HL-60/S4 treated with retinoic acid at 250 ng/mL for 4 days and 3 days (cell line): ENCODE results near the gene DNAI4.
"Not testable (repeated sequence)": the region's sequence is repeated elsewhere in the genome, so short reads cannot be mapped to it uniquely, and the experiment has no call there.

Experiments
- in situ Hi-C: fragments of 300-500 bp; cut with MboI; formaldehyde crosslinking; loops from 2 replicates; pipeline ENCODE4 v1.7.0; 2022; ENCODE audit warnings: low sequenced_read_pairs

The DNAI4 gene, protein sequence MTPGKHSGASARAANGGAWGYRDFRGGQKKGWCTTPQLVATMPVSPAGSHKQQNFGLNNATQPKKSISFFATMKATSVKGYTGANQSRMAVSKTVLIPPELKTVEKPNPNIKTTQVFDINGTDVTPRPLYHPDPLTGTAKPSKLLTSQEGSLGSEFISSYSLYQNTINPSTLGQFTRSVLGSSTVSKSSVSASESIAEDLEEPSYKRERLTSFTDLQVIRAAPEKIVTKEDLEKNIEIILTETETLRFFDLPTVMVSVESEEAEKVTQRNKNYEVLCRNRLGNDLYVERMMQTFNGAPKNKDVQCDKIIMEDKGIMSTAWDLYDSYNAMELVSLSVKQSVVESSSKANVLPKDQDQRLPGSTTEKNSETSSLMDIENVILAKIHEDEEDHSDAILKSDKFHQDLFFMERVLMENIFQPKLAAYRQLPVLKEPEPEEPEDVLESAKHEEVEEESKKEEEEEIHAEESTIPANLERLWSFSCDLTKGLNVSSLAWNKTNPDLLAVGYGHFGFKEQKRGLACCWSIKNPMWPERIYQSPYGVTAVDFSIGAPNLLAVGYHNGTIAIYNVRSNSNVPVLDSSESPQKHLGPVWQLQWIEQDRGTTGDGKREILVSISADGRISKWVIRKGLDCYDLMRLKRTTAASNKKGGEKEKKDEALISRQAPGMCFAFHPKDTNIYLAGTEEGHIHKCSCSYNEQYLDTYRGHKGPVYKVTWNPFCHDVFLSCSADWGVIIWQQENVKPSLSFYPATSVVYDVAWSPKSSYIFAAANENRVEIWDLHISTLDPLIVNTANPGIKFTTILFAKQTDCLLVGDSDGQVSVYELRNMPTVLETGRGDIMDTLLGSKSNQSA

DNA sequence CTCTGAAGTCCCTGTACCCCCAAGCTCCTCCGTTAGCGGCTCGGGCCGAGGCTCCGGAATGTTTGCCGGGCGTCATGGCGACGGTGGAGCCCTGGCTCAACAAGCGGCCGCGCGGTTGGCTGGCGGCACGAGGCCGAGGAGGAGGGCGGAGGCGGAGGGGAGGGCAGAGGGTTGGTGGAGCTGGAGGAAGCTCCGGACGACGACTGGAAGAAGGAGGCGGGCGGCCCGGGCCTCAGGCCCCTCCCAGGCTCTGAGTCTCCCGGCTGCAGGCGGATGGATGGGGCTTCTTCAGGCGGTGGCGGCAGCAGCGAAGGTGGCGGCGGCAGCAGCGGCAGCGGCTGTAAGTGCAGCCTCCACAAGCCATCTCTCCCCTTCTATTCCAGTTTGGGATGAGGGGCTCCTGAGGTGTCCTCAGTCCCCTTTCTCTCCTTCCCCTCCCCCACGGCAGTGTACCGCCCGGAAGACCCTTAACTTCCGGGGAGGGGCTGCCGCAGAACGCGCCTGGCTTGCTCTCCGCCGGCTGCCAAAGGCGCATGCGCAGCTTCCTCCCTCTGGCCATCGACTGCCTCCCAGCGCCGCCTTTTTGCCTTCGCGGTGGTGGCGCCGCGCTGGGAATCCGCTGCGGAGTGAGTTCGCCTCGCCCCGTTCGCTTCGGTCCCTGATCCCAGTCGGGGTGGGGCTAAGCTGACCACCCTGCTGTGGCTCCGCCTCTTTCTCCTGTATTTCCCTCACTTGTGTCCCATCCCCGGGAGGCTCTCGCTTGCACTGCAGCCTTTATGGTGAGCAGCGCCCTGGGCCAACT, at the start of gene DNAI4, which contains the start of gene MIER1:
Gene DNAI4 (minus strand): TSS at position 101 of the 802 bp plus-strand sequence. CDS start 25 bp downstream, at position 76.
Gene MIER1 (plus strand): TSS at position 235 of the 802 bp plus-strand sequence. CDS start 39 bp downstream, at position 274.
- in situ Hi-C loops = no loop called here

DNA sequence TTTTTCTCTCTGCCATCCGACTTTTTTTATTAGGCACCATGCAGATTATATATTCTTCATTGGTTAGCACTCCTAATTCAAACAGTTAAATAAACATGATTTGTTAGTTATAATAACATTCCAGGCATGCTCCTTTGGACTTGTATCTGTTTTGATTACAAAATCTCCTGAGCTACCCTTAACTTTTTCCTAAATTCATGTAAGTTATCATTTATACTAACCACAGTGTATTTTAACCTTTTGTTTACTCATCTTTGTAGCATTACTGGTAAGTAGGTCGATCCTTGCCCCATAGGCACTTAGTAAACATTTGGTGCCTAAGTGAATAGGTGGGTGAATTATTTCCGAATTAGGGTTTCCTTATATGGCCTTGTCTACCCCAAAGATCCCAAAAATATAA, 43.9 kb upstream of the DNAI4 start:
- in situ Hi-C loops = no loop called here

DNA sequence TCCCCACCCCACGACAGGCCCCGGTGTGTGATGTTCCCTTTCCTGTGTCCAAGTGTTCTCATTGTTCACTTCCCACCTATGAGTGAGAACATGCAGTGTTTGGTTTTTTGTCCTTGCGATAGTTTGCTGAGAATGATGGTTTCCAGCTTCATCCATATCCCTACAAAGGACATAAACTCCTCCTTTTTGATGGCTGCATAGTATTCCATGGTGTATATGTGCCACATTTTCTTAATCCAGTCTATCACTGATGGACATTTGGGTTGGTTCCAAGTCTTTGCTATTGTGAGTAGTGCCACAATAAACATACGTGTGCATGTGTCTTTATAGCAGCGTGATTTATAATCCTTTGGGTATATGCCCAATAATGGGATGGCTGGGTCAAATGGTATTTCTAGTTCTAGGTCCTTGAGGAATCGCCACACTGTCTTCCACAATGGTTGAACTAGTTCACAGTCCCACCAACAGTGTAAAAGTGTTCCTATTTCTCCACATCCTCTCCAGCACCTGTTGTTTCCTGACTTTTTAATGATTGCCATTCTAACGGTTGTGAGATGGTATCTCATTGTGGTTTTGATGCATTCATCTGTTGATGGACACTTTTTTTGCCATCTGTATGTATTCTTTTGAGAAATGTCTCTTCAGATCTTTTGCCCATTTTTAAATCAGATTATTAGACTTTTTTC, 41.7 kb upstream of the DNAI4 start:
- in situ Hi-C loops = not testable (repeated sequence)

DNA sequence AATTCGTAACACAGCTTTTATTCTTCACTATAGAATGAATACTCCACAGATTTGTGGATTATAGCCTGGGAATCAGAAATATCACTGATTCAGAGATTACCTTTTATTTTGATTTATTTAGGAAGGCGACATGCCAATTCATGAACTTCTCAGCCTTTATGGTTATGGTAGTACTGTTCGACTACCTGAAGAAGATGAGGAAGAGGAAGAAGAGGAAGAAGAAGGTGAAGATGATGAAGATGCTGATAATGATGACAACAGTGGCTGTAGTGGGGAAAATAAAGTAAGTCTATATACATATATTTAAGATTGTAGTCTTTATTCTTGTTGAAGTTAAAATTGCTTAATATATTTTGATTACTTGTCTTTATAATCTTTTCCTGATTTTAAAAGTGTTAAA, 33.3 kb upstream of the DNAI4 start:
- in situ Hi-C loops = no loop called here

DNA sequence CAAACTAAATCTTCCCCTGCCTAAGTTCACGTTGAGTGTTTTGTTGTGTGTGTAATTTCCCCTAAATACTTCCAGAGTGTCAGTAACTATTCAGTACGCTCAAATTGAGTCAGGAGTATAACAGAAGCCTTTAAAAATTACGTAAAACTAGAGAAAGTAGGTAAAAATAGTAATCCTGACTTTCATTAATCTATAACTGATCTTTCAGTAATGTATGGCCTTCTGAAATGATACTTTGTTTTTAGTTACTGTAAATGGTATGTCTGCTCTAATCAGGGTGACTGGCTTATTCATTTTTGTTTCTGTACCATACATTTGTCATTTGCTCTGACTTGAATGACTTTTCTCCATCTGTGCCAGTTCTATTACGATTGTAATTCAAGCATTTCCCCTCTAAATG, 29.6 kb upstream of the DNAI4 start:
- in situ Hi-C loops = no loop called here

DNA sequence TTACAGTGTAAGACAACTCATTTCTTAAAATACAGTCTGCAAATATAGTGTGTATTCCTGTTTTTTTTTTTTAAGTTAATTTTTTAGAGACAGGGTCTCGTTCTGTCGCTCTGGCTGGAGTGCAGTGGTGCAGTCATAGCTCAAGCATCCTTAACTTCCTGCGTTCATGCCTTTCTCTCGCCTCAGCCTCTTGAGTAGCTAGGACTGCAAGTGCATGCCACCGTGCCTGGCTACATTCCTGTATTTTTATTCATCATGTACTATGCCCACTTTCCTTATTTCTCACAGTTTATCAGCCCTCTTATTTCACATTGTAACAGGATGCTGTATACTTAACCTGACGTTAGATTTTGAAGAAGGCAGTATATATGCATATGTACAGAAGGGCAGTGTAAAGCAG, 26.9 kb upstream of the DNAI4 start:
- in situ Hi-C loops = no loop called here

DNA sequence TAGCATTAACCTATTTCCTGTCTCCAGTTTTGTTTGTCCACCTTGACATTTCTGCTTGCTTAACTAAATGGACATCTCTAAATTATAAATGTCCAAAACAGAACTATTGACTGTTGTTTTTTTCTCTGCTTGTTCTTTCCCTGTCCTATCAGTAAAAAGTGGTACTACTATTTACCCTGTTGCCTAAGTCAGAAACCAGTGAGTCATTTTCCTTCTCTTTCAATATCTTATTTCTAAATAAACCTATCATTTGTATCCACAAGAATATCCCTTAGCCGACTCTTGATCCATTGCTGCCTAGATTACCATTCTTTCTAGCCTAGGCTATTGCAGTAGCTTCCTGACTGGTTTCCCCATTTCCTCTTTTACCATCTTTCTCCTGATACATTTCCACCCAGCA, 22.6 kb upstream of the DNAI4 start:
- in situ Hi-C loops = no loop called here

DNA sequence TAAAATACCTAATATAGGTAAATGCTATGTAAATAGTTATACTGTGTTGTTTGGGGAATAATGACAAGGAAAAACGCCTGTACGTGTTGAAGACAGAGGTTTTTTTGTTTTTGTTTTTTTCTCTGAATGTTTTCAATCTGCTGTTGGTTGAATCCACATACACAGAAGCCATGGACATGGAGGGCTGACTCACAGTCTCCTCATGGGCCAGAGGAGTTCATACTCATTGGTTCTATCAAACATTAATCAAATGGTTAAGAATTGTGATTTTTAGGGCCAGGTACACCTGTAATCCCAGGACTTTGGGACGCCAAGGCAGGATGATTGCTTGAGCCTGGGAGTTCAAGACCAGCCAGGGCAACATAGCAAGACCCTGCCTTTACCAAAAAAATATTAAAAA, 20.7 kb upstream of the DNAI4 start:
- in situ Hi-C loops = no loop called here

DNA sequence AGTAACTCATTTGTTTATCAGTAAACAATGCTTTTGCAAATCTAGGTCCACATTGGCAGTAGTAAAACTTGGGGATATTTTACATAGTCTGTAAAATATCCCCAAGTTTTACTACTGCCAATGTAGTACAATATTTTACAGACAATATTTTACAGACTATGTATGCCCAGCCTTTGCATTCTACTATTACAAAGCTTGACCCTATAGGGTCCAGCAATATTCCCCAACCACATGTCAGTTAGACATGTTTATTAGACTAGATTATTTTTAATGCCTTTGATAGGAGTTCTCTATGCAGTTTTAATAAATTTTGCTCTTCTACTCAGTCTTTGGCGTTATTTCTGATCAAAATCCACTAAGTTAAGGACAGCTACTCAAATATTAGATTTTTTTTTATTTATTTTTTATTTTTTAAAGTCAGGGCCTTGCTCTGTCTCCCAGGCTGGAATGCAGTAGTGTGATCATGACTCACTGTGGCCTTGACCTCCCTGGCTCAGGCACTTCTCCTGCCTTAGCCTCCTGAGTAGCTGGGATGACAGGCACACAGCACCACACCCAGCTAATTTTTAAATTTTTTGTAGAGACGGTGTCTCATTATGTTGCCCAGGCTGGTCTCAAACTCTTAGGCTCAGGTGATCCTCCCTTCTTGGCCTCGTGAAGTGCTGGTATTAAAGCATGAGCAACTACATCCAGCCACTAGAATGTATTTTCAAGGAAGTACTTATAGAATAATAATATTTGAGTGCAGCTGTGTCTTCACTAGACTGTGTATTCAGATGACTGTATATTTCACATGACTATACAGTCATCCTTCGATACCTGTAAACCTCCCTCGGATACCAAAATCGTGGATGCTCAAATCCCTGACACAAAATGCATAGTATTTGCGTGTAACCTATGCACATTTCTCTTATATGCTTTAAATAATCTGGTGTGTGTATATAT, 19.9 kb upstream of the DNAI4 start:
- in situ Hi-C loops = no loop called here

DNA sequence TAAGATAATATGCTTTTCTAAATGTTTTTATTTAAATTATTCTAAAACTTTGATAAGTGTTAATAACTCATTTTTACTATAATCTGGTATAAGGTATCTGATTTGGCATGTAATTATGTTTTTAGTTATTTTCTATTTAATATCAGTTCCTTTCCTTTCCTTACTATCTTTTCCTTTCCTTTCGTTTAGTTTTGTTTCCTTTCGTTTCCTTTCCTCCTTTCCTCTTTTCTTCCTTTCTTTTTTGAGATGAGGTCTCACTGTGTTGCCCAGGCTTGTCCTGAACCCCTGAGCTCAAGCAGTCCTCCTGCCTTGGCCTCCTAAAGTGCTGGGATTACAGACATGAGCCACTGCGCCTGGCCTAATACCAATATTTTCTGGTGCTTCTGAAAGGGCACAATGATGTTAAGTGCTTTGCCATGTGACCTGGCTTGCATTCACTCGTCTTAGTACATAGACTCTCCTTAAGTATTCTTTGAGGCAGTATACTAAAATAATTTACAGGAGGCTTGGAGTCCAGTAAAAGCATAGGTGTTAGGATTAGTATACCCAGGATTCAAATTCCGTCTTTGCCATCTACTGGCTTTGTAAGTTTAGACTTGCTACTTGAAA, 18.8 kb upstream of the DNAI4 start:
- in situ Hi-C loops = no loop called here

DNA sequence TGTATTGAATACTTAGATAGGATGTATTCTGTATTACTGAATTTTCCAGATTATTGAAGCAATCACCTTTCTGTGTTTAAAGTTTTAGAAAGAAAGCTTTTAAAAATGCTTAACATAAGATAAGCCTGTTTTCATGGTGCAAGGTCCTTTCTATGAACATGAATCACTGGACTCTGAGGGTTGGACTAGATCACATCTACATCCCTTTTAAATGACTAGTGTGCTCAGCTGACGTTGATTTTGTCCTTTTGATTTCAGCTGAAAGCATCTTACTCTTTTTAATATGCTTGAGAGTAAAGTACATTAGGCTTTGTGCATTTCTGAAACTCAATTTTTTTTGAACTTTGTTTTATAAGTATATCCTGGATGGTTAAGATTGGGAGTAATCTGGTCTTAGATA, 16.3 kb upstream of the DNAI4 start:
- in situ Hi-C loops = no loop called here

DNA sequence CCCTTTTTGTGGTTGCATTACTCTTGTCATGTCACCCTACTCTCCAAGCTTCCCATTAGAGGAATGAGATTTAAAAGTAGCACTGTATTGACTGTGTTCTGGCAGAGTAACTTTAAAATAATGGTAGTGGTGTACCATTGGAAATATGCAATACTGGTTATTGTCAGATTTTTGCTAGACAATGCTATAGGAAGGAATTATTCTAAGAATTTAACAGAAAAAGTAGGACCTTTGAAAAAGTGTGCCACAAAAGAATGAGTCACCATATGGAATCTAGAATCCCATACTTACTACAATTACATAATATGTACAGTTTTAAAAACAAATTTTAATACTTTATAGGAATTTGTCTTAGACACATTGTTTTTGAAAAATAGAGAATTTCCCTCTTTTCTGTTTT, 14.0 kb upstream of the DNAI4 start:
- in situ Hi-C loops = no loop called here

DNA sequence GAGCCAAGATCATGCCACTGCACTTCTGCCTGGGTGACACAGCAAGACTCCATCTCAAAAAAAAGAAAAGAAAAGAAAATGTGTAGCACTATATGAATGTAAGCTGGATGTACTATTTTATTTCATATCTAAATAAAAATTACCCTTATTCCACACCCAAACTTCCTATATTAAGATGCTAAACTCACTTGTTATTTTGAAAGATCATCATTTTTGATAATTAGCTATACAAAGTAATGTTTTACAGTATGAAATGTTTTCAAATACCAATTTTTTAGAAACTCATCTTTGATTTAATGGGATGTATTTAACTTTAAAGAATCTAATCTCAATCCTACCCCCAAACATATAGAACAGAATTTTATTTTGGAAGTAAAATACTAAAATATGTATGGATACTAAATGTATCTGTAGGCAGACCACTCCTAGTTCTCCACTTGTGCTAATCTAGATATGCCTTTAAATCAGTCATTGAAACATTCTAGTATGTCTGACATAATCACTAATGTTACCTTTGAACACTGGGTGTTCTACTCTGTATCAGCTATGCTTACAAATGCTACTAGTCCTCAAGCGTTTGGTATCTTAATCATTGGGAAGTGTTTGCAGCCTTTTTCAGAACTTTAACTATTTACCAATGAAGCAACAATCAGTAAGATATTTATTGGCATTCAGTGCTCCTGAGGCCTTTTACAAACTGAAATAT, 13.0 kb upstream of the DNAI4 start:
- in situ Hi-C loops = no loop called here

DNA sequence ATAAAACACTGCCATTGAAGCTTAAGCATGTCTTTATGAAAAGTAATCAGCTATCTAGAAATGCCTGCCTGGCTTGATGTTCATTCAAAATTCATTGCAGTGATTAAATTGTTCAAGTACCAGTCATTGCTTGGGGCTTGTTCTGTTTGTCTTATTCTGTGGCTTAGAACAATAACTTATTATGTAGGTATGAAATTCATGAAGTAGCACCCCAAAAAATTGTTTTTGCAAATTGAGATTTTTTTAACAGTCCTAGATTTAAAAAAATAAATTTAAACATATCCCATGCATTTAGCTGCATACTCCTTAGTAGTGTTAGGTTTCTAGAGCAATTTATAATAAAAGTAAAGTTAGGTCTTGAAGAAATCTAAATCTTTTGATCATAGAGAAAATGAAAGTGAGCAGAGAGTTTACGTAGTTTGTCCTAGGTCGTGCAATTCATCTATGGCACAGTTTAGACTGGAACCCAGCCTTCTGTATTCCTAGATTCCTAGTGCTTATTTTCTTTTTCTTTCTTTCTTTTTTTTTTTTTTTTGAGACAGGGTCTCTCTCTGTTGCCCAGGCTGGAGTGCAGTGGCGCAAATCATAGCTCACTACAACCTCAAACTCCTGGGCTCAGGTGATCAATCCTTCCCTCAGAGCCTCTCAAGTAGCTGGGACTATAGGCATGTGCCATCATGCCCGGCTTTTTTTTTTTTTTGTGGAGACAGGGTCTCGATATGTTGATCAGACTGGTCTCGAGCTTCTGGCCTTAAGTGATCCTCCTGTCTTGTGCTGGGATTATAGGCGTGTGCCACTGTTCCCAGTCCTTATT, 9.4 kb upstream of the DNAI4 start:
- in situ Hi-C loops = no loop called here

DNA sequence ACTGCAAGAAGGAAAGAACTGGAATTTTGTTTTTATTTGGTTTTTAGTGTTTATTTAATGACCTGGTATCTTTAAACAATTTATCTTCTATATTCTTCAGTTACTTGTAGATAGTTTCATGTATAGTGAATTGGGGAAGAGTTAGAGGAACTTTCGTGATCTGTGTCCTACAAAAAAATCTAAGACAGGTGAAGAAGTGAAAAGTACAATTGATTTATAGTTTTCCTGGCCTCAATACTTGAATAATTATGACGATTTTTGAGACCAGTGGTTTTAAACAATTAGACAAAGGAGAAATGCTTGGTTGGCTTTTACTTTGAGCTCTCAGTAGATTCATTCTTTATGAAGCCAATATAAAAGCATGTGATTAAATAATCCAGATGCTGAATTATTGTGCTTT, 7.6 kb upstream of the DNAI4 start:
- in situ Hi-C loops = no loop called here

DNA sequence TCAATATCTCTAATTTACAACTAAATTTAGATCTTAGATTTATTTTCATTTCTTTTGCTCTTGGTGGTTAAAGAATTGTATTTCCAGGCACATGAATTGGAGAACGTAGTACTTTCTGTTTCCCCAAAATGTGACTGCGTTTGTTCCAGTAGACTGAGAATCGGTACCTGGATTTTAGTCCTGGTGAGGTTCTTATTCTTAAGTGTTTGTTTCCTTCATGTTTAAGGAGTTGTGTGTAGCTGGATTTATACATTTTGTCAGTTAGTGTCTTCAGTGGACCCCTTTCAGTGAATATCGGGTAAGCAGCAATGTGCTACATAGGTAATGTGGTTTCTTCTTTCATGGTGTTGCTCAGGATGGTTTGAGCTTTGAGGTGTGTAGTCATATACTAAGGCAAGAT, 6.9 kb upstream of the DNAI4 start:
- in situ Hi-C loops = no loop called here

DNA sequence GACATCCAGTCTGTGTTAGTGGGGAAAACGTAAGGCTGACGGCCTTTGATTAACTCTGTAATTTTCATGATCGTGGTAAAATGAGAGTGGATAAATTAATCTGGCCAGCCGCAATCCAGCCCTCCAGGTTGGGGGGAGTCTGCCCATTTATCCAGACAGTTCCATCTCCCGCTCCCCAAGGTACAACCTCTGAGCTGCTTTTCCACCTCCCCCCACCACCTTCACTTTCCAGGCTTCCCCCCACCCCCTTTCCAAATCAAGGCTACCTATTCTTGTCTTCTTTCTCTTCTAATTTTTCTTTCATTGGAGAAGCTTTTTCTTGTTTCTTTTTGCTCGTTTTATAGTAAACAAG, 6.1 kb upstream of the DNAI4 start:
- in situ Hi-C loops = no loop called here
